Measurements from ENCODE around the gene AOAH. TPM values are rescaled to one million over a fixed set of nuclear protein-coding genes. Genes with fewer than 3 reads are reported as not detected.

Gene AOAH
- total and polyA plus RNA-seq, 2 donors (not counting 3 experiments of a cell fraction or from before 2014, with no cell fraction given), result not detected

- Histone ChIP-seq H3K27me3 (ENCODE audit: control insufficient read depth in 2 of 2, insufficient read depth in 2 of 2, low read length in 2 of 2) (no peaks in the 10 kb centered on the region), H3K4me2 (ENCODE audit: insufficient read depth, low read length) (no peak overlapping the region), H2AFZ (ENCODE audit: low read depth, low read length) (no peak overlapping the region), H3K36me3 (ENCODE audit: control insufficient read depth in 2 of 2, extremely low read depth in 1 of 2, insufficient read depth in 2 of 2, low read length in 2 of 2) (no peaks in the 10 kb centered on the region), H3K4me3 (replicated peaks in 1 of 3; ENCODE audit: insufficient read depth in 1 of 3, low read depth in 1 of 3, low read length in 3 of 3) (no peak overlapping the region), H4K20me1 (replicated peaks; ENCODE audit: control insufficient read depth, extremely low read depth, insufficient read depth, low read length) (no peaks in the 10 kb centered on the region), H3K4me1 (ENCODE audit: control insufficient read depth, extremely low read depth, insufficient read depth, low read length) (no peaks in the 10 kb centered on the region), H3K9me3 (replicated peaks; ENCODE audit: control insufficient read depth, insufficient read depth, low read length) (no peaks in the 10 kb centered on the region), H3K9me1 (replicated peaks; ENCODE audit: control insufficient read depth, extremely low read depth, insufficient read depth, low read length) (no peaks in the 10 kb centered on the region), H3K9ac (replicated peaks; ENCODE audit: extremely low read depth, insufficient read depth, low read length) (no peak overlapping the region), H3K79me2 (ENCODE audit: control insufficient read depth, insufficient read depth, low read length) (no peaks in the 10 kb centered on the region), H3K27ac (ENCODE audit: insufficient read depth, low read depth, low read length) (no peak overlapping the region)
- POLR2A ChIA-PET, result no interaction called here
- FAIRE-seq (no peak), DNase-seq (ENCODE audit: low read depth, low spot score) (no peak)
- CTCF ChIA-PET, result no interaction called here
- TF ChIP-seq MAX (IDR thresholded peaks at IDR 0.05; ENCODE audit: insufficient read depth, insufficient read length), result no peak
- intact Hi-C loops (cut with micrococcal nuclease), result no loop called here
- no TSS peak for BruUV-seq (replicated peaks)
- dilution Hi-C loops (cut with MboI; ENCODE audit: extremely low pct_ligation_motif_present, low sequenced_read_pairs), result no loop called here
Observed at GRCh38 chr7:36620166-36620708, 104.1 kb downstream of the AOAH start.

- TF ChIP-seq MYC (IDR thresholded peaks at IDR 0.05; ENCODE audit: low read depth, low read length) (no peak), EZH2 (IDR thresholded peaks at IDR 0.05; ENCODE audit: borderline replicate concordance, low read depth, low read length, severe bottlenecking) (no peak), MAX (IDR thresholded peaks at IDR 0.05; ENCODE audit: insufficient read depth, insufficient read length) (no peak), GATA2 (IDR thresholded peaks at IDR 0.05; ENCODE audit: insufficient read depth, insufficient read length, low read depth, low read length) (no peak), JUN (IDR thresholded peaks at IDR 0.05; ENCODE audit: borderline replicate concordance, insufficient read depth, insufficient read length, low read depth) (no peak), FOS (IDR thresholded peaks at IDR 0.05; ENCODE audit: borderline replicate concordance, insufficient read depth, low read length) (no peak), POLR2A (IDR thresholded peaks at IDR 0.05; ENCODE audit: low read depth, low read length) (no peak), POLR2AphosphoS5 (IDR thresholded peaks at IDR 0.05; ENCODE audit: insufficient read depth, low read depth, low read length) (no peak)
- TF ChIP-seq, protein P1, sequence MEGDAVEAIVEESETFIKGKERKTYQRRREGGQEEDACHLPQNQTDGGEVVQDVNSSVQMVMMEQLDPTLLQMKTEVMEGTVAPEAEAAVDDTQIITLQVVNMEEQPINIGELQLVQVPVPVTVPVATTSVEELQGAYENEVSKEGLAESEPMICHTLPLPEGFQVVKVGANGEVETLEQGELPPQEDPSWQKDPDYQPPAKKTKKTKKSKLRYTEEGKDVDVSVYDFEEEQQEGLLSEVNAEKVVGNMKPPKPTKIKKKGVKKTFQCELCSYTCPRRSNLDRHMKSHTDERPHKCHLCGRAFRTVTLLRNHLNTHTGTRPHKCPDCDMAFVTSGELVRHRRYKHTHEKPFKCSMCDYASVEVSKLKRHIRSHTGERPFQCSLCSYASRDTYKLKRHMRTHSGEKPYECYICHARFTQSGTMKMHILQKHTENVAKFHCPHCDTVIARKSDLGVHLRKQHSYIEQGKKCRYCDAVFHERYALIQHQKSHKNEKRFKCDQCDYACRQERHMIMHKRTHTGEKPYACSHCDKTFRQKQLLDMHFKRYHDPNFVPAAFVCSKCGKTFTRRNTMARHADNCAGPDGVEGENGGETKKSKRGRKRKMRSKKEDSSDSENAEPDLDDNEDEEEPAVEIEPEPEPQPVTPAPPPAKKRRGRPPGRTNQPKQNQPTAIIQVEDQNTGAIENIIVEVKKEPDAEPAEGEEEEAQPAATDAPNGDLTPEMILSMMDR (IDR thresholded peaks at IDR 0.05; ENCODE audit: extremely low read depth in 1 of 2, insufficient read depth in 1 of 2, low read depth in 1 of 2, low read length in 2 of 2), result no peak
- H3K36me3 ChIP-seq (ENCODE audit: control insufficient read depth in 2 of 2, extremely low read depth in 1 of 2, insufficient read depth in 2 of 2, low read length in 2 of 2), result no peaks in the 10 kb centered on the region
- DNase-seq (ENCODE audit: low read depth, low spot score), result no peak
- no peaks in the 10 kb centered on the region for H3K27me3 ChIP-seq (ENCODE audit: control insufficient read depth in 2 of 2, insufficient read depth in 2 of 2, low read length in 2 of 2)
- POLR2A ChIA-PET, result no interaction called here
- no peak for FAIRE-seq
- no peaks in the 10 kb centered on the region for H3K79me2 ChIP-seq (ENCODE audit: control insufficient read depth, insufficient read depth, low read length)
- no peak overlapping the region for H3K4me2 ChIP-seq (ENCODE audit: insufficient read depth, low read length)
- no peak overlapping the region for H2AFZ ChIP-seq (ENCODE audit: low read depth, low read length)
- BruUV-seq (replicated peaks), result no TSS peak
- H3K27ac ChIP-seq (ENCODE audit: insufficient read depth, low read depth, low read length), result no peak overlapping the region
- H3K4me3 ChIP-seq (replicated peaks in 1 of 3; ENCODE audit: insufficient read depth in 1 of 3, low read depth in 1 of 3, low read length in 3 of 3), result no peak overlapping the region
- H3K9ac ChIP-seq (replicated peaks; ENCODE audit: extremely low read depth, insufficient read depth, low read length), result no peak overlapping the region
- CTCF ChIA-PET, result no interaction called here
- H4K20me1 ChIP-seq (replicated peaks; ENCODE audit: control insufficient read depth, extremely low read depth, insufficient read depth, low read length), result no peaks in the 10 kb centered on the region
- H3K4me1 ChIP-seq (ENCODE audit: control insufficient read depth, extremely low read depth, insufficient read depth, low read length), result no peaks in the 10 kb centered on the region
- dilution Hi-C loops (cut with MboI; ENCODE audit: extremely low pct_ligation_motif_present, low sequenced_read_pairs) (no loop called here), intact Hi-C loops (cut with micrococcal nuclease) (no loop called here)
- H3K9me3 ChIP-seq (replicated peaks; ENCODE audit: control insufficient read depth, insufficient read depth, low read length), result no peaks in the 10 kb centered on the region
- H3K9me1 ChIP-seq (replicated peaks; ENCODE audit: control insufficient read depth, extremely low read depth, insufficient read depth, low read length), result no peaks in the 10 kb centered on the region
Observed at GRCh38 chr7:36617408-36617807, 106.9 kb downstream of the AOAH start.

Data from endothelial cell of umbilical vein (primary cell).